HCT116 (cell line): ENCODE measurements around the gene HBG1.

Source experiments
- CTCF ChIP-seq, 3 experiments: fragments of 200-600 bp in 1 of 3; sonication (generic) in 1 of 3; IDR thresholded peaks in 2 of 3; conservative IDR thresholded peaks in 1 of 3; 2 replicates each; pipeline ENCODE4 v1.5.1; 2012 to 2017; ENCODE audit warnings: low read depth in 2 of 3, low read length in 2 of 3, antibody characterized with exemption in 1 of 3, borderline replicate concordance in 1 of 3, control low read depth in 1 of 3, mild to moderate bottlenecking in 1 of 3, mixed read lengths in 1 of 3, mixed run types in 1 of 3, moderate library complexity in 1 of 3; ENCODE audit not compliant: insufficient read depth in 1 of 3
- EZH2 ChIP-seq: fragments of 200-600 bp; sonication (generic); IDR thresholded peaks from 2 replicates; pipeline ENCODE4 v1.6.1; 2017; ENCODE audit warnings: antibody characterized with exemption, mixed run types
- POLR2A ChIP-seq: IDR thresholded peaks from 2 replicates; pipeline ENCODE4 v1.7.0; 2011; ENCODE audit warnings: borderline replicate concordance; ENCODE audit not compliant: insufficient read depth, insufficient read length; ENCODE audit errors: extremely low read depth
- POLR2AphosphoS5 ChIP-seq: IDR thresholded peaks from 2 replicates; pipeline ENCODE4 v1.6.1; 2011; ENCODE audit warnings: mild to moderate bottlenecking, low read depth, low read length, moderate library complexity
- SP1 ChIP-seq: IDR thresholded peaks from 2 replicates; pipeline ENCODE4 v1.6.1; 2012; ENCODE audit warnings: low read depth

- no peak for TF ChIP-seq CTCF (IDR thresholded peaks at IDR 0.05 in 2 of 3, conservative IDR thresholded peaks at IDR 0.05 in 1 of 3; ENCODE audit: borderline replicate concordance in 1 of 3, insufficient read depth in 1 of 3, low read depth in 2 of 3, low read length in 2 of 3)
- peak; percentile 60 for TF ChIP-seq POLR2AphosphoS5
- TF ChIP-seq EZH2: no peak
- no peak for TF ChIP-seq POLR2A
- TF ChIP-seq SP1: peak; percentile 93
These were observed 31.0 kb upstream of the HBG1 start for GRCh38 chr11:5280582-5281102.
